Mucosa of rectum (tissue), 2 donors: ENCODE results near the gene NPW.

ENCODE experiments used
- H3K27ac ChIP-seq, 2 donors: one replicate each; pipeline ENCODE4 v1.7.0; 2013; ENCODE audit warnings: inconsistent platforms in 2 of 2, low read depth in 2 of 2, low read length in 2 of 2
- H3K27me3 ChIP-seq, 2 donors: one replicate each; pipeline ENCODE4 v1.7.0; 2013; ENCODE audit warnings: low read length in 2 of 2; ENCODE audit not compliant: control insufficient read depth in 2 of 2, insufficient read depth in 2 of 2
- H3K36me3 ChIP-seq, 2 donors: one replicate each; pipeline ENCODE4 v1.7.0; 2013; ENCODE audit warnings: low read length in 2 of 2; ENCODE audit not compliant: control insufficient read depth in 2 of 2, insufficient read depth in 2 of 2
- H3K4me1 ChIP-seq, 2 donors: one replicate each; pipeline ENCODE4 v1.7.0; 2013; ENCODE audit warnings: low read length in 2 of 2, mild to moderate bottlenecking in 1 of 2; ENCODE audit not compliant: control insufficient read depth in 2 of 2, insufficient read depth in 2 of 2
- H3K4me3 ChIP-seq, 2 donors: one replicate each; pipeline ENCODE4 v1.7.0; 2013; ENCODE audit warnings: low read length in 2 of 2
- H3K9ac ChIP-seq, 2 donors: one replicate each; pipeline ENCODE4 v1.7.0; 2013; ENCODE audit warnings: low read length in 2 of 2, low read depth in 1 of 2, mild to moderate bottlenecking in 1 of 2
- H3K9me3 ChIP-seq, 2 donors: one replicate each; pipeline ENCODE4 v1.7.0; 2013; ENCODE audit warnings: low read length in 2 of 2; ENCODE audit not compliant: control insufficient read depth in 2 of 2
- donor health status: healthy.
- donor health status: Normal muscosa, but diverticular disease.

NPW gene

GRCh38 chr16:2019518-2019920 is at the start of gene NPW:
Gene NPW (plus strand): TSS chr16:2019785.
- H3K4me3 ChIP-seq: no peak within 1 kb of the TSS
- no peaks in the 10 kb centered on the region for H3K36me3 ChIP-seq

GRCh38 chr16:1971796-1972489 is 47.6 kb upstream of the NPW start, which contains the start of gene TBL3:
Gene TBL3 (plus strand): TSS chr16:1972053. CDS start chr16:1972165, 112 bp downstream.
- H3K9ac ChIP-seq: peak within 1 kb of the TSS; percentile 87 to 95
- peaks cover 25 to 27% of the 10 kb centered on the region in 2 donors for H3K36me3 ChIP-seq
- H3K4me1 ChIP-seq: peaks cover 11 to 12% of the 10 kb centered on the region in 2 donors
- peak within 1 kb of the TSS; percentile 77 to 87 for H3K4me3 ChIP-seq
- peak within 1 kb of the TSS; percentile 92 to 99 for H3K27ac ChIP-seq
- no peaks in the 10 kb centered on the region for H3K27me3 ChIP-seq
- no peaks in the 10 kb centered on the region for H3K9me3 ChIP-seq

More at GRCh38 chr16:2019518-2019920, at the start of gene NPW:
- Histone ChIP-seq H3K9me3 (no peaks in the 10 kb centered on the region), H3K27ac (no peak within 1 kb of the TSS), H3K9ac (no peak within 1 kb of the TSS), H3K4me1 (peaks cover 20 to 26% of the 10 kb centered on the region in 2 donors), H3K27me3 (peaks cover 18 to 19% of the 10 kb centered on the region in 2 donors)

GRCh38 chr16:1972490-1972877 is 47.1 kb upstream of the NPW start:
- no peaks in the 10 kb centered on the region for H3K27me3 ChIP-seq
- peak overlapping the region; percentile 77 to 87 for H3K4me3 ChIP-seq
- H3K36me3 ChIP-seq: peaks cover 28 to 29% of the 10 kb centered on the region in 2 donors
- peak overlapping the region in 1 of 2 donors; percentile 99 for H3K27ac ChIP-seq
- H3K4me1 ChIP-seq: peaks cover 11 to 12% of the 10 kb centered on the region in 2 donors
- H3K9me3 ChIP-seq: no peaks in the 10 kb centered on the region
- peak overlapping the region; percentile 68 to 87 for H3K9ac ChIP-seq

- Histone ChIP-seq H3K36me3 (peaks cover 37 to 38% of the 10 kb centered on the region in 2 donors), H3K4me1 (peaks cover 14% of the 10 kb centered on the region in 2 donors), H3K4me3 (no peak overlapping the region), H3K27ac (no peak overlapping the region), H3K9me3 (no peaks in the 10 kb centered on the region), H3K27me3 (no peaks in the 10 kb centered on the region), H3K9ac (no peak overlapping the region)
Observed at GRCh38 chr16:1973461-1974156, 46.0 kb upstream of the NPW start.

GRCh38 chr16:1974157-1975070 is 45.2 kb upstream of the NPW start:
- Histone ChIP-seq H3K9me3 (no peaks in the 10 kb centered on the region), H3K27ac (no peak overlapping the region), H3K9ac (no peak overlapping the region), H3K36me3 (peaks cover 37 to 38% of the 10 kb centered on the region in 2 donors), H3K4me3 (no peak overlapping the region), H3K27me3 (no peaks in the 10 kb centered on the region), H3K4me1 (peaks cover 17 to 18% of the 10 kb centered on the region in 2 donors)

- Histone ChIP-seq H3K9ac (no peak overlapping the region), H3K9me3 (no peaks in the 10 kb centered on the region), H3K4me1 (peaks cover 24 to 30% of the 10 kb centered on the region in 2 donors), H3K36me3 (peaks cover 37 to 38% of the 10 kb centered on the region in 2 donors), H3K27me3 (peaks cover 0 to 3% of the 10 kb centered on the region in 2 donors), H3K27ac (no peak overlapping the region), H3K4me3 (no peak overlapping the region)
Observed at GRCh38 chr16:1975432-1976215, 44.0 kb upstream of the NPW start.

GRCh38 chr16:1976216-1976520 is 43.4 kb upstream of the NPW start:
- no peak overlapping the region for H3K4me3 ChIP-seq
- H3K27me3 ChIP-seq: peaks cover 0 to 8% of the 10 kb centered on the region in 2 donors
- H3K36me3 ChIP-seq: peaks cover 37 to 38% of the 10 kb centered on the region in 2 donors
- H3K27ac ChIP-seq: no peak overlapping the region
- H3K9me3 ChIP-seq: no peaks in the 10 kb centered on the region
- H3K9ac ChIP-seq: no peak overlapping the region
- peaks cover 25 to 31% of the 10 kb centered on the region in 2 donors for H3K4me1 ChIP-seq

- H3K9me3 ChIP-seq: no peaks in the 10 kb centered on the region
- no peak overlapping the region for H3K27ac ChIP-seq
- peaks cover 32 to 42% of the 10 kb centered on the region in 2 donors for H3K4me1 ChIP-seq
- H3K9ac ChIP-seq: no peak overlapping the region
- H3K36me3 ChIP-seq: peaks cover 37 to 38% of the 10 kb centered on the region in 2 donors
- peaks cover 0 to 14% of the 10 kb centered on the region in 2 donors for H3K27me3 ChIP-seq
- H3K4me3 ChIP-seq: no peak overlapping the region
Observed at GRCh38 chr16:1976951-1977874, 42.4 kb upstream of the NPW start.
